Lung (tissue), 12 donors: ENCODE results near the gene SYT8. TPM values are rescaled to one million over a fixed set of nuclear protein-coding genes. Genes with fewer than 3 reads are reported as not detected.

ENCODE experiments used
- ATAC-seq: fragments of 200-7000 bp; cut with Tn5 transposase; one replicate; pipeline ENCODE4 v1.9.1; 2020; ENCODE audit warnings: moderate number of reproducible peaks; ENCODE audit not compliant: insufficient read depth, low FRiP score
- DNase-seq, 3 donors: peaks; one replicate each; pipeline ENCODE4 v3.0.0-alpha.2; 2013 to 2017
- H3K27ac ChIP-seq, 2 donors: one replicate each; pipeline ENCODE4 v1.5.1; 2013; ENCODE audit warnings: mild to moderate bottlenecking in 2 of 2, moderate library complexity in 2 of 2, control low read depth in 1 of 2, inconsistent platforms in 1 of 2, low read depth in 1 of 2, low read length in 1 of 2
- H3K27me3 ChIP-seq, 3 donors: one replicate each; pipeline ENCODE4 v1.5.1; 2013; ENCODE audit warnings: low read length in 2 of 3; ENCODE audit not compliant: control insufficient read depth in 3 of 3, insufficient read depth in 3 of 3
- H3K36me3 ChIP-seq, 4 donors: one replicate each; pipeline ENCODE4 v1.5.1; 2013; ENCODE audit warnings: low read length in 4 of 4, mild to moderate bottlenecking in 1 of 4, moderate library complexity in 1 of 4; ENCODE audit not compliant: control insufficient read depth in 4 of 4, insufficient read depth in 4 of 4
- H3K4me1 ChIP-seq, 5 donors: one replicate each; pipeline ENCODE4 v1.5.1; 2013; ENCODE audit warnings: low read length in 5 of 5, mild to moderate bottlenecking in 2 of 5, moderate library complexity in 1 of 5; ENCODE audit not compliant: control insufficient read depth in 5 of 5, insufficient read depth in 5 of 5
- H3K4me3 ChIP-seq: one replicate; pipeline ENCODE4 v1.5.1; 2013; ENCODE audit warnings: mild to moderate bottlenecking, control low read depth, moderate library complexity
- H3K9ac ChIP-seq, 2 donors: one replicate each; pipeline ENCODE4 v1.5.1; 2013; ENCODE audit warnings: low read length in 2 of 2, control low read depth in 1 of 2; ENCODE audit not compliant: insufficient read depth in 1 of 2
- H3K9me3 ChIP-seq, 4 donors: one replicate each; pipeline ENCODE4 v1.5.1; 2013; ENCODE audit warnings: low read length in 3 of 4, mild to moderate bottlenecking in 1 of 4, moderate library complexity in 1 of 4; ENCODE audit not compliant: control insufficient read depth in 4 of 4, insufficient read depth in 3 of 4
- WGBS, 2 donors: extraction: QIAGEN DNeasy Blood & Tissue Kit; methylation state at CpG; one replicate each; pipeline ENCODE4 v1.1.7; 2013; 5-methylcytosine and 5-hydroxymethylcytosine counted together
- polyA plus RNA-seq, 2 donors: library from polyadenylated mRNA; stranded (reverse); fragments of 200-250 nt; gene quantifications; one replicate each; pipeline ENCODE4 v1.2.1, GENCODE V29; 2013
- total RNA-seq, 2 donors: library from RNA; depleted of rRNA in 1 of 2; stranded (reverse); fragments of >200 nt in 1 of 2; gene quantifications; one replicate each; pipeline ENCODE4 v1.2.1, GENCODE V29; 2014 to 2021
- TF ChIP-seq, protein P1 (sequence below): IDR thresholded peaks from 2 replicates; pipeline ENCODE4 v1.5.1; 2012; ENCODE audit warnings: mild to moderate bottlenecking; ENCODE audit errors: control extremely low read depth, extremely low read depth
- donor health status: control.
- donor health status: control.
- donor health status: Bipolar disorder and iron deficiency.
- donor health status: healthy.
- donor health status: DM: yes; HTN: yes; CAD: no.

Gene SYT8
- total and polyA plus RNA-seq, 4 donors = 2.7 to 40.6 (median 16.9) TPM

DNA sequence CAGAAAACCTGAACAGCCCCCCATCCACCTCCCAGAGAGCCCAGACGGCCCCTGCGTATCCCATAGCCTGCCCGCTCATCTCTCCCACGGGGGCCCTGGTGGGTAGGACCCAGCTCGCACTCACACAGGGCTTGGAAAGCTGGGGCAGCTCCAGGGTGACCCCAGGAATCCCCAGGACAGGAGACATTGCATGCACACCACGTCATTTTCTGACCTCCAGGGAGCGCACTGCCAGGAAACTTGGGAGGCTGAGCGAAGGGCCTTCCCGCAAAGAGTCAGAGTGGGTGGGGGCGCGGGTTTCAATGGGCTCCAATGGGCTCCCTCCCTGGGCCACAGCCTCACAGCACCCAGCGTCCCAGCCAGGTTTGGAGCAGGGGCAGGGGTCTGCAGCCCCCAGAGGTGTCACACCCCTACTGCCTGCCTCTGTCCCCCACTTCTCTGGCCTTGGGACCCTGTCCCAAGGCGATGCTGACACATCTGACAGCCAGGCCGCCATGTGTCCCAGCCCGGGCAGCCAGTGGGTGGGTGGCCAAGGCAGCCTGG is 8.2 kb upstream of the SYT8 start:
- ATAC-seq = no peak

GRCh38 chr11:1827095-1827813 is 7.5 kb upstream of the SYT8 start:
- TF ChIP-seq, protein P1, sequence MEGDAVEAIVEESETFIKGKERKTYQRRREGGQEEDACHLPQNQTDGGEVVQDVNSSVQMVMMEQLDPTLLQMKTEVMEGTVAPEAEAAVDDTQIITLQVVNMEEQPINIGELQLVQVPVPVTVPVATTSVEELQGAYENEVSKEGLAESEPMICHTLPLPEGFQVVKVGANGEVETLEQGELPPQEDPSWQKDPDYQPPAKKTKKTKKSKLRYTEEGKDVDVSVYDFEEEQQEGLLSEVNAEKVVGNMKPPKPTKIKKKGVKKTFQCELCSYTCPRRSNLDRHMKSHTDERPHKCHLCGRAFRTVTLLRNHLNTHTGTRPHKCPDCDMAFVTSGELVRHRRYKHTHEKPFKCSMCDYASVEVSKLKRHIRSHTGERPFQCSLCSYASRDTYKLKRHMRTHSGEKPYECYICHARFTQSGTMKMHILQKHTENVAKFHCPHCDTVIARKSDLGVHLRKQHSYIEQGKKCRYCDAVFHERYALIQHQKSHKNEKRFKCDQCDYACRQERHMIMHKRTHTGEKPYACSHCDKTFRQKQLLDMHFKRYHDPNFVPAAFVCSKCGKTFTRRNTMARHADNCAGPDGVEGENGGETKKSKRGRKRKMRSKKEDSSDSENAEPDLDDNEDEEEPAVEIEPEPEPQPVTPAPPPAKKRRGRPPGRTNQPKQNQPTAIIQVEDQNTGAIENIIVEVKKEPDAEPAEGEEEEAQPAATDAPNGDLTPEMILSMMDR = no peak
- Histone ChIP-seq H3K27me3 (no peaks in the 10 kb centered on the region), H3K9ac (no peak overlapping the region), H3K9me3 (no peaks in the 10 kb centered on the region), H3K27ac (peak overlapping the region in 1 of 2 donors; percentile 61), H3K36me3 (no peaks in the 10 kb centered on the region), H3K4me1 (peaks cover 0 to 45% (median 7%) of the 10 kb centered on the region in 5 donors), H3K4me3 (no peak overlapping the region)
- 52 to 77% methylated on average over 27 of the region's 27 CpGs for WGBS, 2 donors
- DNase-seq (peak; percentile 85 to 92 (median 90)), ATAC-seq (peak; percentile 55)

More for the DNA sequence above, 8.2 kb upstream of the SYT8 start:
- Histone ChIP-seq H3K9ac (no peak overlapping the region), H3K4me3 (no peak overlapping the region), H3K9me3 (no peaks in the 10 kb centered on the region), H3K27ac (peak overlapping the region in 1 of 2 donors; percentile 61), H3K36me3 (no peaks in the 10 kb centered on the region), H3K27me3 (no peaks in the 10 kb centered on the region), H3K4me1 (peaks cover 0 to 39% (median 5%) of the 10 kb centered on the region in 5 donors)
- DNase-seq = peak; percentile 61 to 75 (median 75)
- TF ChIP-seq, protein P1 = no peak
- WGBS, 2 donors = 64 to 77% methylated on average over 15 of the region's 15 CpGs

- Histone ChIP-seq H3K27ac (peak overlapping the region in 1 of 2 donors; percentile 61), H3K9ac (no peak overlapping the region), H3K36me3 (no peaks in the 10 kb centered on the region), H3K4me1 (peaks cover 0 to 46% (median 7%) of the 10 kb centered on the region in 5 donors), H3K9me3 (no peaks in the 10 kb centered on the region), H3K4me3 (no peak overlapping the region), H3K27me3 (no peaks in the 10 kb centered on the region)
- ATAC-seq (no peak), DNase-seq (no peak)
- TF ChIP-seq, protein P1 = no peak
- WGBS, 2 donors = 74 to 88% methylated on average over 19 of the region's 19 CpGs
These were observed 6.9 kb upstream of the SYT8 start for GRCh38 chr11:1827931-1828330.
